Natural killer cell (primary cell): ENCODE measurements around the gene NFYC. TPM values are rescaled to one million over a fixed set of nuclear protein-coding genes. Genes with fewer than 3 reads are reported as not detected.
A peak's percentile ranks its signal among the peaks of the same experiment; 100 is the strongest.

Experiments used
- ATAC-seq, 3 donors: fragments of 150-1000 bp in 2 of 3; fragments of 200-7000 bp in 1 of 3; cut with Tn5 transposase; 1 replicate in 1 of 3; 2 replicates in 2 of 3; pipeline ENCODE4 v1.10.0; 2021; ENCODE audit warnings: mild to moderate bottlenecking in 2 of 3, moderate library complexity in 2 of 3
- DNase-seq, 2 donors: peaks; one replicate each; pipeline versions ENCODE4 v3.0.0 to v3.0.0-alpha.2; 2013 to 2021; ENCODE audit warnings: mixed read lengths in 1 of 2
- H3K27ac ChIP-seq: one replicate; pipeline ENCODE4 v1.5.1; 2013; ENCODE audit warnings: mild to moderate bottlenecking, low read length
- H3K27me3 ChIP-seq: one replicate; pipeline ENCODE4 v1.6.1; 2013; ENCODE audit warnings: low read length; ENCODE audit not compliant: control insufficient read depth, insufficient read depth
- H3K36me3 ChIP-seq: one replicate; pipeline ENCODE4 v1.6.1; 2013; ENCODE audit warnings: low read length; ENCODE audit not compliant: control insufficient read depth, insufficient read depth
- H3K4me1 ChIP-seq: one replicate; pipeline ENCODE4 v1.6.1; 2013; ENCODE audit warnings: low read length; ENCODE audit not compliant: control insufficient read depth, insufficient read depth
- H3K4me3 ChIP-seq: one replicate; pipeline ENCODE4 v1.5.1; 2013; ENCODE audit warnings: low read length
- H3K9me3 ChIP-seq: one replicate; pipeline ENCODE4 v1.6.1; 2013; ENCODE audit warnings: low read length; ENCODE audit not compliant: control insufficient read depth, insufficient read depth
- H3K27ac Mint-ChIP-seq, 2 donors: one replicate each; pipeline ENCODE4 v1.8.0; 2022; ENCODE audit warnings: mild to moderate bottlenecking in 2 of 2, mixed read lengths in 2 of 2, moderate library complexity in 1 of 2
- H3K27me3 Mint-ChIP-seq, 2 donors: one replicate each; pipeline ENCODE4 v1.8.0; 2022; ENCODE audit warnings: low read depth in 2 of 2, mixed read lengths in 2 of 2
- H3K36me3 Mint-ChIP-seq: one replicate; pipeline ENCODE4 v1.8.0; 2022; ENCODE audit warnings: mixed read lengths
- H3K4me1 Mint-ChIP-seq, 2 donors: one replicate each; pipeline ENCODE4 v1.8.0; 2022; ENCODE audit warnings: mixed read lengths in 2 of 2
- H3K4me3 Mint-ChIP-seq: one replicate; pipeline ENCODE4 v1.8.0; 2022; ENCODE audit warnings: mild to moderate bottlenecking, moderate library complexity, mixed read lengths
- H3K9me3 Mint-ChIP-seq, 2 donors: one replicate each; pipeline ENCODE4 v1.8.0; 2022; ENCODE audit warnings: mixed read lengths in 2 of 2
- WGBS: methylation state at CpG from one replicate; pipeline ENCODE4 v1.1.7; 2013; ENCODE audit warnings: missing lambda C conversion rate; ENCODE audit not compliant: insufficient coverage; 5-methylcytosine and 5-hydroxymethylcytosine counted together
- intact Hi-C: fragments of 100-400 bp; cut with micrococcal nuclease; formaldehyde crosslinking; loops from one replicate; pipeline ENCODE4 v1.14.2; 2022
- total RNA-seq, 4 donors: library from RNA; stranded (reverse); fragments of 120-200 nt in 1 of 4; gene quantifications; one replicate each; pipeline versions ENCODE4 v1.2.3 to v1.2.4, GENCODE V29; 2013 to 2022
- TF ChIP-seq, protein P1 (sequence below): fragments of 200-600 bp; IDR thresholded peaks from one replicate; pipeline ENCODE4 v1.8.0; 2022; ENCODE audit warnings: antibody characterized with exemption

The NFYC gene
- total RNA-seq, 3 donors from 2014 or later (not counting 1 experiment from before 2014, with no cell fraction given), result 38.7 to 60.4 (median 48.5) TPM

DNA sequence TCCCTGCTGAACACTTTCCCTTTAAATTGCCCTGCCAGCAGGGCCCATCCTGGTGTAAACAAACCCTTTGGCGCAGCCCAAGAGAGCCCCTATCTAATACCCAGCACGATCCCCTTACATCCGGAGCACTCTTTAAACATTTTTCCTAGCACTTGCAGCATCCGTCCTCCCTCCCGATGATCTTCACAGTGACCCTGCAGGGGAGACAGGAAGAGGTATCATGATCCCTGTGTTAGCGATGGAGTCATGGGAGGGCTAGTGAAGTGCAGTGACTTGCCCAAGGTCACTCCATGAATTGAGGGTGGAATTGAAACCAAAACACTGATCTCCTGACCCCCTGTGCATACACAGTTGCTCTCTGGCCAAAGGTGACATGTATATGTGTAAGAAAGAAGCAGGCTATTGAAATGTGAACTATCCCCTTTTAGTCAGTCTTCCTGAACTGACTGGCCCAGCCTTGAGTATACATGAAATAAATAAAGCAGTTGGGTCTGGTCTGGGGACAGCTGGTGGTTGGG, 82.3 kb downstream of the NFYC start:
- Mint-ChIP-seq H3K27ac (peak overlapping the region in 1 of 2 donors; percentile 33), H3K27me3 (no peaks in the 10 kb centered on the region), H3K4me3 (no peak overlapping the region), H3K4me1 (peaks cover 0 to 29% of the 10 kb centered on the region in 2 donors), H3K36me3 (peaks cover 6% of the 10 kb centered on the region), H3K9me3 (no peaks in the 10 kb centered on the region)
- Histone ChIP-seq H3K9me3 (no peaks in the 10 kb centered on the region), H3K27me3 (no peaks in the 10 kb centered on the region), H3K36me3 (peaks cover 33% of the 10 kb centered on the region), H3K4me1 (no peaks in the 10 kb centered on the region), H3K27ac (no peak overlapping the region), H3K4me3 (no peak overlapping the region)
- DNase-seq (no peak), ATAC-seq (no peak)
- TF ChIP-seq, protein P1, sequence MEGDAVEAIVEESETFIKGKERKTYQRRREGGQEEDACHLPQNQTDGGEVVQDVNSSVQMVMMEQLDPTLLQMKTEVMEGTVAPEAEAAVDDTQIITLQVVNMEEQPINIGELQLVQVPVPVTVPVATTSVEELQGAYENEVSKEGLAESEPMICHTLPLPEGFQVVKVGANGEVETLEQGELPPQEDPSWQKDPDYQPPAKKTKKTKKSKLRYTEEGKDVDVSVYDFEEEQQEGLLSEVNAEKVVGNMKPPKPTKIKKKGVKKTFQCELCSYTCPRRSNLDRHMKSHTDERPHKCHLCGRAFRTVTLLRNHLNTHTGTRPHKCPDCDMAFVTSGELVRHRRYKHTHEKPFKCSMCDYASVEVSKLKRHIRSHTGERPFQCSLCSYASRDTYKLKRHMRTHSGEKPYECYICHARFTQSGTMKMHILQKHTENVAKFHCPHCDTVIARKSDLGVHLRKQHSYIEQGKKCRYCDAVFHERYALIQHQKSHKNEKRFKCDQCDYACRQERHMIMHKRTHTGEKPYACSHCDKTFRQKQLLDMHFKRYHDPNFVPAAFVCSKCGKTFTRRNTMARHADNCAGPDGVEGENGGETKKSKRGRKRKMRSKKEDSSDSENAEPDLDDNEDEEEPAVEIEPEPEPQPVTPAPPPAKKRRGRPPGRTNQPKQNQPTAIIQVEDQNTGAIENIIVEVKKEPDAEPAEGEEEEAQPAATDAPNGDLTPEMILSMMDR, result no peak
- 89% methylated on average over 6 of the region's 6 CpGs for WGBS
- intact Hi-C loops, result loop anchor here (1.0 kb wide), 2 partner anchors 76 to 178 kb away; no protein-coding TSS in a partner anchor

DNA sequence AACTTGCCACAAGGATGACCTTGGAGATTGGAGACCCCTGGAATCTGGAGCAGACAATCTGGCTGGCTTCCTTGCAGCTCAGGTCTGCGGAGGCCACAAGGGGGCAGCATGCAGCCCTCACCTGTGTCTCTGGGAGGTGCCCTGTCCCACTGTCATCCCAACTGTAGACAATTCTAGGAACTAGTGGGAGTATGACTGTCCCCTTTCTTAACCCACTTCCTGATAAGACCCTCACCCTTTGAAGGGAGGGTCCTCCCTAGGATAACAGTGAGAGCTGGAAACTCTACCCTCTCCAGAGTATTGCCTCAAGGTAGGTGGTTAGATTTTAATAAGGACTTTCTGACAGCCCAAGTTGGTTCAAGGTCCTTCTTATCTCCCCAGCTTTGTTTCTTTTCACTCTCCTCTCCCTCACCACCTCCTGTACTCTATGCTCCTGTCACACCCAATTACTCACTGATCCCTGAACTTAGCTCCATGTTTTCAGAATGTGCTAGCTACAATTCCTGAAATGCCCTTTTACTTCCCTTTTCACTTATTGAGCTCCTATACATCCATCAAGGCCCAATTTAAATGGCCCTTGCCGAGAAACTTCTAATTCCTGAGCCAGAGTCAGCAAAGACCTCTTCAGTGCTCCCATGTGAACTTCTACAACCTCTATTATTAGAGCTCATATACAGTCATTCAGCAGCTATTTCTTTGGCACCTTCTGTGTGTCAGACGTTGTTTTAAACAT, 82.9 kb downstream of the NFYC start:
- peaks cover 26% of the 10 kb centered on the region for H3K36me3 ChIP-seq
- 40% methylated on average over 3 of the region's 3 CpGs for WGBS
- peak overlapping the region in 1 of 2 donors; percentile 10 for H3K27ac Mint-ChIP-seq

DNA sequence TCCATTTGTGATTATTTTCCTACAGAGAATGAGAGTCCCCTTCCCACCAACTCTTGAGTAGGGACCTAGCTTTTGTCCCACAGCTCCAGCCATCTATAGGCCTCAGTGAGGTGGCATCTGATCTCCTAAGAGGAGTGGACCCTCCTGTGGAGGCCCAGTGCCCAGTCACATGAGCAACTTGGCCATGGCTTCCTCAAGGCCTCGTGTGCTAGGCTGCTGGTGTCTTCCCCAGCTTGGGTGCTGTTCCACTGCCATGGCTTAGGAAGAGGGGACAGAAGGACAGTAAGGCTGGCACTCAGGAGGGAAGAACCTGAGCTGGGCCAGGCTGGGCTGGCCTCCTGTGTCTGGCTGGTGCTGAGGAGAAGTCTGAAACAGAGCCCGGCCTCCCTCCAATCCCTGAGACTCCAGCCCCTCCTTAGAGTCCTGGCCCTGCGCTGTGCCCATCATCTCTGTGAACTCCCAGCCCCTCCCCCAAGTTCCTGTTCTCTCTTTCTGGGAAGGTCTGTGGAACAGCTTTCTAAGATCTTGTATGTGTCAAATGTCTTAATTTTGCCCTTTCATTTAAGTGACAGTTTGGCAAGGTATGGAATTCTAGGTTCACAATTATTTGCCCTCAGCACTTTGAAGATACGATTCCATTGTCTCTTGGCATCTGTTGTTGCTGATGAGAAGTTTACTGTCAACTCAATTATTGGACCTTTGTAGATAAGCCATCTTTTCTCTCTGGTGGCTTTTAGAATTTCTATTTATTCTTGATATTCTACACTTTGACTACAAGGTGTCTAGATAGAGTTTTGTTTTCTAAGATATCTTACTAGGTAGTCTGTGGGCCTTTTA, 85.0 kb downstream of the NFYC start:
- Mint-ChIP-seq H3K4me1 (peaks cover 0 to 18% of the 10 kb centered on the region in 2 donors), H3K9me3 (no peaks in the 10 kb centered on the region), H3K27me3 (peaks cover 0 to under 1% of the 10 kb centered on the region in 2 donors), H3K36me3 (peaks cover 6% of the 10 kb centered on the region), H3K4me3 (no peak overlapping the region), H3K27ac (no peak overlapping the region)
- H3K4me3 ChIP-seq, result no peak overlapping the region
- no peaks in the 10 kb centered on the region for H3K27me3 ChIP-seq
- no peak for DNase-seq
- intact Hi-C loops, result no loop called here
- no peak overlapping the region for H3K27ac ChIP-seq
- no peak for ATAC-seq
- H3K9me3 ChIP-seq, result no peaks in the 10 kb centered on the region
- TF ChIP-seq, protein P1, result no peak
- peaks cover 11% of the 10 kb centered on the region for H3K36me3 ChIP-seq
- H3K4me1 ChIP-seq, result no peaks in the 10 kb centered on the region
- WGBS, result 99% methylated on average over 4 of the region's 4 CpGs

More for the DNA sequence above, 82.9 kb downstream of the NFYC start:
- ATAC-seq (peak; percentile 49 to 77 (median 66)), DNase-seq (peak; percentile 51 to 84)
- no peak overlapping the region for H3K4me3 ChIP-seq
- H3K9me3 ChIP-seq, result no peaks in the 10 kb centered on the region
- H3K4me3 Mint-ChIP-seq, result no peak overlapping the region
- TF ChIP-seq, protein P1, result peak; percentile 72
- H3K27me3 Mint-ChIP-seq, result no peaks in the 10 kb centered on the region
- H3K9me3 Mint-ChIP-seq, result no peaks in the 10 kb centered on the region
- H3K4me1 Mint-ChIP-seq, result peaks cover 0 to 29% of the 10 kb centered on the region in 2 donors
- no peaks in the 10 kb centered on the region for H3K27me3 ChIP-seq
- peaks cover 6% of the 10 kb centered on the region for H3K36me3 Mint-ChIP-seq
- H3K4me1 ChIP-seq, result no peaks in the 10 kb centered on the region
- intact Hi-C loops, result loop anchor here (1.0 kb wide), 2 partner anchors 76 to 178 kb away; no protein-coding TSS in a partner anchor
- no peak overlapping the region for H3K27ac ChIP-seq
